AML-193 (cell line): ENCODE measurements around the gene SF3A2.

ENCODE experiments used
- DNase-seq, 2 experiments: peaks; one replicate each; lab custom pipeline; 2025; lab: John Stamatoyannopoulos, UW

The SF3A2 gene

DNA sequence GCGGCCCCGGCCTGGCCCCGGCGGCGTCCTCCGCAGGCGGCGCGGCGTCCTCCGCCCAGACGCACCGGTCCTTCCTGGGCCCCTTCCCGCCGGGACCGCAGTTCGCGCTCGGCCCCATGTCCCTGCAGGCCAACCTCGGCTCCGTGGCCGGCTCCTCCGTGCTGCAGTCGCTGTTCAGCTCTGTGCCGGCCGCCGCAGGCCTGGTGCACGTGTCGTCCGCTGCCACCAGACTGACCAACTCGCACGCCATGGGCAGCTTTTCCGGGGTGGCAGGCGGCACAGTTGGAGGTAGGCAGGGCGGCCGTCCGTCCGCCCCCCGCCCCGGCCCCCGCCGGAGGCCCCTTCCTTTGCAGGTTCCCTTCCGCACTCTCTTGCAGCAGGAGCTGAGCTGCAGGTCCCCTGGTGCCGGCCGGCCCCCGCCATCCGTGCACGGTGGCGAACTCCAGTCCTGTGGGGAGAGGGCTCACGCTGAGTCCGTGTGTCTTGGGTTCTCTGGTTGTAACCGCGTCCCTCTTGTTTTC is 9.7 kb upstream of the SF3A2 start:
- no peak for DNase-seq

DNA sequence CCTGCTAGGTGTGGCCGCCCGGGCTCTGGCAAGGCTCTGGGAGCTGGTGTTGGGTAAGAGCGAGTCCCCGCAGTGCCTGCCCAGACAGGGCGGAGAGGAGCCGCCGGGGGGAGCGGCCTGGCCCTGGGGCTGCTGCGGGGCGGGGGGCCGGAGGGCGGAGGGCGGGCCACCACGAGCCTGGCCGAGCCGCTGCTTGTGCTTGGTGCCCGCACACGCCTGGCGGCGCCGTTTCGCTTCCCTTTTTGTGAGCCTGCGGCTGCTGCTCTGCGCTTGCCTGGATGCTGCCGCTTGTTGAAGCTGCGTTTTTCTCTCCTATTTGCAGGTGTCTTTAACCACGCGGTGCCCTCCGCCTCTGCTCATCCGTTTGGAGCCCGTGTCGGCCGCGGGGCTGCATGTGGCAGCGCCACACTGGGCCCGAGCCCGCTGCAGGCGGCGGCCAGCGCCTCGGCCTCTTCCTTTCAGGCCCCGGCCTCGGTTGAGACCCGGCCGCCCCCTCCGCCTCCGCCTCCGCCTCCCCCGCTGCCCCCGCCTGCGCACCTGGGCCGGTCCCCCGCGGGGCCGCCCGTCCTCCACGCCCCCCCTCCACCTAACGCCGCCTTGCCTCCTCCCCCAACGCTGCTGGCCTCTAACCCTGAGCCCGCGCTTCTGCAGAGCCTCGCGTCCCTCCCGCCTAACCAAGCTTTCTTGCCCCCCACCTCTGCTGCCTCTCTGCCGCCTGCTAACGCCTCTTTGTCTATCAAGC is 9.0 kb upstream of the SF3A2 start:
- no peak for DNase-seq

DNA sequence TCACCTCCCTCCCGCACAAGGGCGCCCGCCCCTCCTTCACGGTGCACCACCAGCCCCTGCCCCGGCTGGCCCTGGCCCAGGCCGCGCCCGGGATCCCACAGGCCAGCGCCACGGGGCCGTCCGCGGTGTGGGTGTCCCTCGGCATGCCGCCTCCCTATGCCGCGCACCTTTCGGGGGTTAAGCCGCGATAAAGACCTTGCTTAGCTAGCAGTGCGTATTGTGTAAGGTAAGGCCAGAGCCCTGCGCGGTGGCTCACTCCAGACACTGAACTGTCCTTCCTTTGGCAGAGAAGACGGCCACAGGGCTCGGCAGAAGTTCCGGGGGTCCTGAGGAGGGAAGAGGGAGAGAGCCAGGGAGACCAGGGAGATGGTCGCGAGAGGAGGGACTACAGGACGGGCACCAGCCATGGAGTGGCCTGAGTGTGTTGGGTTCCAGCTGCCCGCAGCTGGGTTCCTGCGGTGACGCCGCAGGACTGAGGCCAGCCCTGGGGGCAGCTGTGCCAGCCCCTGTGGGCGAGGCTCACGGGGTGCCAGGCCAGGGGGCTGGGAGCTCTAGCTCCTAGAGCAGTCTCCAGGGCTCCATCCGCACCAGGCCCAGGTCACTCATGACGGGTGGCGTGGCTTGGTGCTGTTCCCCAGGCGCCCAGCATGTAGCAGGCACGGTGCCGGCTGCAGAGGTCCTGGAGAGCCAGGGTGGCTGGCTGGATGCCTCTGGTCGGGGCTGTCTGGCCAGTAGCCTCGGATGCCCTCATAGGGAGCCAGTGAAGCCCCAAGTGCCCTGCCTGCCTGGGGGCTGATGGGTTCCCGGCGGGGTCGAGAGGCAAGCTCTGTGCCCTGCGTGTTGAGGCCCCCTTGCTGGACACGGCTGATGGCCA is 8.2 kb upstream of the SF3A2 start:
- DNase-seq, result no peak

DNA sequence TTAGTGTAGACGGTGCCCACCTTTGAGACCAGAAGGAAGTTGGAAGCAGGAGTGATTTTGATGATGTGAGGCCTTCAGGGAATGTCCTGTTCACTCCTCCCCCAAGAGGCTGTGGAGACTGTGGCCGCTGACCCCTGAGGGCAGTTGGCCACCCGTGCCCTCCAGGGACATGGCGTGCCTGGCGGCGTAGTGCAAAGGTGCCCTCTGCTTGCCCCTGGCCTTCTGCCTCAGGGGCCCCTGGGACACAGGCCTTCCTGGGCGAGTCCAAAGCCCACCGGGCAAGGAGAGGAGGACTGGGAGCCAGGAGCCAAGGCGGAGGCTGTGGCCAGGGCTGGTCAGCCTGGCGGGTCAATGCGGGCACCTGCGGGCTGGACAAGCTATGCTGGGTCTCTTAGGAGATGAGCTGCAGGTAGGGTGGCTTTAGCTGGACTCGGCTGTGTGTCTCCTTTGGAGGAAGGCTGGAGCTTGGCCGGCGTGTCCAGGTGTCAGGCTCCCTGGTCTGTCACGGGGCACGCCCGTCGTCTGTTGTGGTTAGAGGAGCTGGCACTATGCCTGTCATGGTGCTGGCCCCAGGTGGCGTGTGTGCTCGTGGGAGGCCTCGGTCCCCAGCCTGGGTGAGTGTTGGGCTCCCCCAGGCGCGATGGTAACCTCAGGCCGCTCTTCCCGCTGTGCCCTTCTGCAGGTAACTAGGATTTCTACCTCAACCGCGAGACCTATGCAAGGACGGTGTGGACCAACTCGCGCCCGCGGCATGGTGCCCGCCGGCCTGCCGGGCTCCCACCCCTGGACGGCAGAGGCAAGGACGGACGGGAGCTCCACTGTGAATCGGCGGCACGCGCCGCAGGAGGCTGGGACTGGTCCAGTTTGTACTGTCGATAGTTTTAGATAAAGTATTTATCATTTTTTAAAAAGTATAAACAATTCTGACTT is 7.3 kb upstream of the SF3A2 start:
- DNase-seq, result no peak

DNA sequence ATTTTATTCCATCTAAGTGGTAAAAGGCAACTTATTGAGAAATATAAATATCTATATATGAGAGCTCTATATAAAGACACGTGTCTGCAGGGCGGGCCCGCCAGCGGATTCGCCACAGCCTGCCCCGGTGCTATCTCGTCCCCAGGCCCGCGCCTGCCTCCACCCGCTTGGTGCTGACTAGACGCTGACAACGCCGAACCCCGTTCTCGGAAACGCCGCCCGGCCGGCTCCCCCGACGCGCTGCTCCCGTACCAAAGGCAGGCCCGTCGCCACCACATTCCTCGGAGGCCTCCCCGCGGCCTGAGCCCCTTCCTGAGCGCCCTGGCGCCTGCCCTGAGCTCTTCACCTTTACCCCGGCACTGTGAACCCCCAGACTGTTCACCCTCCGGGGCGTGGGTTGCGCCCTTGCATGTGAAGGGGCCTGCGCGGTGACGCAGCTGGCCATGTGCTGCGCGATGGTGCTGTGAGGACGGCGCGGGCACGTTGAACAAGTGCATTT is 6.5 kb upstream of the SF3A2 start:
- DNase-seq, result no peak

DNA sequence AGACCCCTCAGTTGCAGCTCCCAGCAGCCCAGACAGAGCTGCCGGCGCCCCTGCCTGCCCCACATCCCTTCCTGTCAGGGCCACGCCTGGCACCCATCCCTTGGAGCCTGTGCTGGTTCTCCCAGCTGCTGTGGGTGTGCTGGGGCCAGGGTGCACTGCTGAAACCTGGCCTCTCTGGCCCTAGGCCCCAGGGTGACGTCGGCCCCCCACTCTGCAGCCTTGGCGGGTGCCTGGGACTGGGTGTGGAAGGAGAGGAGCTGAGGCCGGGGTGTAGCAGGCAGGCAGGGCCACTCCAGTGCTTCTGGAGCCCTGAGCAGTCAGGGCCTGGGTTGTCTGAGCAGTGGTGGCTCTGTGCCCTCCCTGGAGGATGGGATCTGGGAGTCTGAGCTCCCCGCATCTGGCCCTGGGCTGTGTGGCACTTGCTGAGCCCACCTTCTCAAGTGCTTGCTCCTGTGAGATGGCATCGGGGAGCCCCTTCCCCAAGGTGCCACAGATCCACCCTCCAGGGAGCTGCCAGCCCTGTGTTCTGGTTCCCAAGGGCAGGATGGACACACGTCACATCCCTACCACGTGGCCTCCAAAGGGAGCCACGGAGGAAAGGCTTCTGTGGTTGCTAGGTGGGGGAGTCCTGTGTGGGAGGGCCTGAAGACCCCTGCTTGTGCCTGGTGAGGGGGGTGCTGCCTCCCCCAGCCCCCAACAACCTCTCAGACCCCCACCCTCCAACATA is 5.7 kb upstream of the SF3A2 start:
- no peak for DNase-seq

DNA sequence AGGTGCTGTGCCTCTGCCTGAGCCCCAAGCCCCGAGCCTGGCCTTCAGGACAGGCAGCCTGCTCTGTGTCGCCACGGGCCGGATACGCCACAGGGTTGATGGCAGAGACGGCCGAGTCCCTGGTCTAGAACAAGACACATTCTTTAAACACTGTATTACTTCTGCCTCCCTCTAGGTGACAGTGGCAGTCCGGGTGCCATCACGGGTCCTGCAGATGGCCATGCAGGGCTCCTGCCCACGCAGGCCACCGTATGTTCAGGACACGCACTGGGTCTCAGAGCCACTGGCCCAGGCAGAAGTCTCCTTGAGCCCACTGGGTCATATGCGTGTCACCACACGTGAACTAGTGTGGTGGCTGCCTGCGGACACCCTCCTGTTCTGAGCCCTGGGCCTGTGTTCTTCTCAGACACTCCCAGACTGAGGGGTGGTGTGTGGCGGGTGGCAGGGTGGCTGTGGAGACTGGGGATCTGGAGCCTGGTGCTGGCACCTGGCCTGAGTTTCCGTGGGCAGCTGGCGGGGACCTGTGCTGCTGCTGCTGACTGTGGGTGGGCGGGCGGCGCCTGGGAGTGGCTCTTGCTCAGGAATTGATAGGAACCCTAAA is 4.9 kb upstream of the SF3A2 start:
- DNase-seq, result peak in 1 of 2 experiments; percentile 12

DNA sequence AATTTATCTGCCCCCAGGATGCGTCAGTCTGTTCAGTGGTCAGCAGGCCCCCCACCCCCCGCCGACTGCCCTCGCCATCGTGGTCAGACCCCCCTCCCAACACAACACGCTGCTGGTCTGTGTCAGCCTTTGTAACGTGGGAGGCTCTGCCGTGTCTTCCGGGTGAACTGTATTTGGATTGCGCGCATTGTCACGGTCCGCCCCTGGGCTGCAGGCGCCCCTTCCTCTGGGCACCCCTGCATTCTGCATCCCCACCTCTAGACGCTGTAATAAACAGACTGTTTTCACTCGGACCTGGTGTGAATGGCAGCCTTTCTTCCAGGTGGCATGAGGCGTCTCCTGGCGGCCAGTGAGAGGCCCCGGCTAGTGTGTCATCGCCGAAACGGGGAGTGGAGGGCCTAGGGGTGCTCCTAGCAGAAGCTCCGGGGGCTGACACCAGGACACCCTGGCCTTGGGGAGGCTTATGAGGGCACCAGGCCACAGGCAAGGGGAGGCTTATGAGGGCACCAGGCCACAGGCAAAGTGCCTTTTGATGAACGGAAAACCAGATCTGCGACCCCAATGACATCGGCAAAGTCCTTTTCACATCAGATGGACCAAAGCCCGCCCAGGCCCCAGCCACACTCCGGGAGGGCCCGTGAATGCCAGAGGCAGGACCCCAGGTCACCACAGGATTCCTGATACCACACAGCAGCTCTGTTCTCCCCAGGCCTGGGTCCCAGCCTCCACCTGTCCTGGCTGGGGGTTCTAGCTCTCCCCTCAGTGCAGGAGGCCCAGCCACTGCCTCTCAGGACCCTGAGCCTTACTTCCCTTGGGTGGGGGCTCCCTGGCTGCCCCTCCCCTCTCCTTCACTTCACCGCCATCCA is 4.1 kb upstream of the SF3A2 start:
- no peak for DNase-seq

DNA sequence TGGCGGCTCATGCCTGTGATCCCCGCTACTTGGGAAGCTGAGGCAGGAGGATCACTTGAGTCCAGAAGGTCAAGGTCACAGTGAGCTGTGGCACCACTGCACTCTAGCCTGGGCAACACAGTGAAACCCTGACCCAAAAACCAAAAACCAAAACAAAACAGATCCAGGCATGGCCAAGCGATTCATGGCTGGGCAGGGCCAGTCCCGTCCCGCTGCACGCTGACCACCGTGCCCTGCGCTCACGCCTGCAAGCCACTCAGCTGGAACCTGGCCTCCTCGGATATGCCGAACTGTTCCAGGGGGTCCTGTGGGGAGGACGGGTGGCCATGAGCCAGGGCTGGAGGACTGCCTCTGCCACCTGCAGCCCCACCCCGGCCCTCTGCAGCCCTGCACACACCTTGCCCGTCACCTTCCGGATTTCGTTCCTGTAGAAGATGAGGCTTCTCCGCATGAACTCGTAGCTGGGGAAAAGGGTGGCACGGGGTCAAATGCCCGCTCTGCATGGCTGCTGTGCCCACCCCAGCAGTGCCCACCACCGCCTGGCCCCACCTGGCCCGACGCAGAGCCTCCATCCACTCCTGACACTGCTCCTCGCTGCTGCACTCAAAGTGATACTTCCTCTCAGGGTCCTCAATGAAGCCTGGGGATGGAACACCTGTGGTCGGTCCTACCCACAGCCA is 2.9 kb upstream of the SF3A2 start:
- DNase-seq, result no peak

DNA sequence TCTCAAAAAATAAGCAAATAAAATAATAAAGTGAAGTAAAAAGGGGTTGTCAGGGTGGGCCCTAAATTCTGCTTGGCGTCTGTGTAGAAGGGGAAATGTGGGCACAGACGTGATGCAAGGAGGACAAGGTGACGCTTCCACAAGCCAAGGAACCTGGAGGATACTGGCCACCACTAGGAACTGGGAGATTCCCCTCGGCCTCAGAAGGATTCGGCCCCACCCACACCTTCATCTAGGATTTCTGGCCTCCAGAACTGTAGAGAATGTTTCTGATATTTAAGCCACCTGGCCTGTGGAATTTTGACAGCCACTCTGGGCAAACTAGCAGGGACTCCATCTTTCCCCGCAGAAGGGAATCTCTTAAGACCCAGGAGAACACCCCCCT is 1.6 kb upstream of the SF3A2 start:
- no peak for DNase-seq

DNA sequence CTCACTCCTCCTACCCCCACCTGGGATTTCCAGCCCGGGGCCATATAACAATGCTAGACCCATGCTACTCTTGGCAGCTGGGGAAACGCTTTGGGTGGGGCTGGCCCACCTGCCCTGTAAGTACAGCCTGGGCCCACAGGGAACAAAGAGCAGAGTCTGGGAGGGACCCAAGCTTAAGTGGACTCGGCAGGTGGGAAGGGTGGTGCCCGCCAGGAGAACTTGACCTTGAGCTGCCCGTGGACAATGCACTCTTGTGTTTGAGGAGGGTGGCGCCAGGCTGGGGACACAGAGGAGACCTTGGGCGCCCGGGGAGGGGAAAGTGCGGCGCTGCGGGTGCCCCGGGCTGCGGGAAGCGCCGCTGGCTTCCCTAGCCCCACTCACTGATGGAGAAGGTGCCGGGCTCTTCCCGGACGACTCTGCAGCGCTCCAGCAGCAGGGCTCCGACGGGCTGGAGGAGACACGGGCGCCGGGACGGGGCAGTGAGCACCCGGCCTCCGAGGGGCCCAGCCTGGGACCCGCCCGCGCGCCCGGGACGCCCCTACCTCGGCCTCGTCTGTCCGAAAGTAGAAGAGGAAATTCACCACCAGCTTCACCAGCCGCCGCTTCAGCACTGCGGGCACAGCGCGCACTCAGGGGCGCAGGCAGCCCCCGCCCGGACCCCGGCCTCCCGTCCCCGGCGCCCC is 1.1 kb upstream of the SF3A2 start:
- no peak for DNase-seq

DNA sequence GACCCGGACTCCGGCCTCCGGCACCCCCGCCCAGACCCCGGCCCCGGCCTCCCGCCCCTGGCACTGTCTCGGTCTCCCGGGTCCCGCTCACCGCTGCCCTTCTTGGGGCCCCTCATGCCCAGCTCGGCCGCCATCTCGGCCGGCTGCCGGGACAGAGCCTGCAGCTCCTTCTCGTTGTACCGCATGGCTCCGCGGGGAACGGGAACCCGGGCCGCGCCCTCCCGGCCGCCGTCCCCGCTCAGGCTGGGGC is 635 bp upstream of the SF3A2 start:
- DNase-seq, result no peak

DNA sequence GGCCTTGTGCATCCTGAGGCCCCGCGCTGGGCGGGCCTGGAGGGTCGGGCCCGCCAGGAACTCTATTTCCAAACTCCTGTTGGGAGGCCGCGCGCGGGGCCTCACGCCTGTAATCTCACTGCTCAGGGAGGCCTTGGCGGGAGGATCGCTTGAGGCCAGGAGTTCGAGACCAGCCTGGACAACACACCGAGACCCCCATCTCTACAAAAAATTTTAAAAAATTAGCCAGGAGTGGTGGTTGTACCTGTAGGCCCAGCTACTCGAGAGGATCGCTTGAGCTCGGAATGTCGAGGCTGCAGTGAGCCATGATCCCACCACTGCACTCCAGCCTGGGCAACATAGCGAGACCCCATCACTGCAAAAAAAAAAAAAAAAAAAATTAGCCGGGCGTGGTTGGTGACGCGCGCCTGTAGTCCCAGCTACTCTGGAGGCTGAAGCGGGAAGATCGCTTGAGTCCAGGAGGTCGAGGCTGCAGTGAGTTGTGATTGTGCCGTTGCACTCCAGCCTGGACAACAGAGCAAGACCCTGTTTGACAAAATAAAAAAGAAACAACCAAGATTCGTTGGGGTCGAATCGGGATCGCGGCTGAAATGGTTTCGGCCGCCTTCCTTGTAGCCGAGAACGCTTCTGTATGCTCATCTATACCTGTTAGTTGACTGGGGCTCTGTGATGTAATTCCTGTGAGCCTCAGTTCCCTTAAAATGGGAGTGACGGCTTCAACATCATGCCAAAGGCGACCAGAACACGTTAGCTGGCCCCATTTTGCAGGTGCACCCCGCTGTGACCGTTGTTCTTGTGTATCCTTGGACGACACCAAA is 636 bp downstream of the SF3A2 start:
- no peak for DNase-seq

DNA sequence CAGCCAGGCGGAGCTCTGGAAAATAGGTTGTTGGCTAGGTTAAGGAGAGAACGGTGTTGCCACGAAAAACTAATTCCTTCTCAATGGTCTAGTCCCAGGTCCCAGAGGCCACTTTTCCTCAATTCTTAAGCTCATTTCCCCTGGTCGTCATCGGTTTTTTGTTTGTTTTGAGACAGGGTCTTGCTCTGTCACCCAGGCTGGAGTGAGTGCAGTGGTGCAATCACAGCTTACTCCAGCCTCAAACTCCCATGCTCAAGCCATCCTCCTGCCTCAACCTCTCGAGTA is 1.2 kb downstream of the SF3A2 start:
- DNase-seq, result no peak

DNA sequence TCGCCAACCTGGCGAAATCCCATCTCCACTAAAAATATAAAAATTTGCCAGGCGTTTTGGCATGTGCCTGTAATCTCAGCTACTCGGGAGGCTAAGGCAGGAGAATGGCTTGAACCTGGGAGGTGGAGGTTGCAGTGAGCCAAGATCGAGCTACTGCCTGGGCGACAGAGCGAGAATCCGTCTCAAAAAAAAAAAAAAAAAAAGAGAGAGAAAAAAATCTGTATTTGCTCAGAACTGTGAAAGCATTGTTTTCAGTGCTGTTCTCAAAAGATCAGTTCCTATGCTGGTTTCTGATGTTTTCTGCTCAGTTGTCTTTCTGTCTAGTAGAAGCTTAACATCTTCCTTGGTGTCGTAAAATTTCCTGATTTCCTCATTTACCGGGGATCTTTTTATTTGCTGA is 2.5 kb downstream of the SF3A2 start:
- peak in 1 of 2 experiments; percentile 16 for DNase-seq

DNA sequence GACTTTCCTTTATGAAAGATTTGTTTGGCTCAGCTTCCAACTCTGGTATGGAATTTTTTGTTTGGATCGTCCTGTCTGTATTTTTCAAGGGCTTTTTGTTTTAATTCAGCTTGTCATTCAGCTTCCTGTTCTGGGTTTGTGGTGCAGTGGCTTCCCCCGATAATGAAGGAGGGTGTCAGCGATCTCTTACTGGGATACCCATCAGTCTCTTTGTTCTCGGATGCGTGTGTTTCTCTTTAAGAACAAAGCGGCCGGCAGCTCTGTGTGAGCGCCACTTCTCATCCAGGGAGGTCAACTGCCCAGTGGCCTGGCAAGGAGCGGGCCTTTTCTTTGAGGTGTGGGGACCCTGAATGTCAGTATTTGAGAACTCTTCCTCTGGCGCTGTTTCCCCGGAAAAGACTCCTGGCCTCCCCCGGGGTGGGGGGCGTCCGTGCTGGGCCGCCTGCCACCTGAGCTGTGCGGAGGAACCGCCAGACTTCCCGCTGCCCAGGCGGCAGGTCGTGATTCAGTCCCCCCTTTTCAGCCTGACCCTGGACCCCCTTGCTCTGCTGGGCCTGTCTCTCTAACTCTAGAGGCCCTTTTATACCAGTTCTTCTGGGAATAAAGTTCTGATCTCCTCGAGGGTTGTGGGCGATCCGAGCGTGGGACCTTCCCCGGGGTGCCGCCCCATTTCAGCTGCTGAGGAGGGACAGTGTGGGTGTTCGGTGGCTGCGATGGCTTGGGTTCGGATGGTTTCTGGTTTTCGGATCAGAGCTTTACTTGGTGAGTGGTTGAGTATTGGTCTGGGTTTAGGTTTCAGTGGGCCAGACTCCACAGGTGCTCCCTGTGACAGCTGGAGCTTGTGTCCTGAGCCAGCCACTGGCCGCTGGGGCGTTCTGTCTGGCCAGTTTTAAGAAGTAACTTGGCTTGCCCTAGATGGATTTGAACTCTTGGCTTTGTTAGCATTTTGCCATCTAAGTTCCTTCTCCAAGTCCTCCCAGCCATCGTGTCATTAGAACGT is 3.4 kb downstream of the SF3A2 start:
- peak; percentile 56 for DNase-seq
